ENCODE results near the gene RASA3.

DNA sequence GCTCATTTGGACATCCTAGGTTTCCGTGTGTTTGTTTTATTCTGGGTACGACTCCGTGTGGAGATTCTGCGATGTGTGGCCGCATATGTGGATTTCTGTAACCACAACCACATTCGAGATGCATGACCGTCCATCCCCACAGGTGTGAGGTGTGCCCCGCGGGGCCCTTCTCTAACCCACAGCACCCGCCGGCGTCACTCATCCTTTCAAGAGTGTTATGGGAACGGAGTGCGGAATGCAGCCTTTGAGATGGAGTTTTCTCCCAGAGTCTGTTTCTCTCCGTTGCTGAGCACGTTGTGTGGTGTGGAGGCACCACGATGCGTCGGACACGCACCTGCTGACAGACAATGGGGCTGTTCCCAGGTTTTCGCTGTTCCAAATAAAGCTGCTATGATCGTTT, 198.5 kb downstream of the RASA3 start:
- TF ChIP-seq, protein P1, sequence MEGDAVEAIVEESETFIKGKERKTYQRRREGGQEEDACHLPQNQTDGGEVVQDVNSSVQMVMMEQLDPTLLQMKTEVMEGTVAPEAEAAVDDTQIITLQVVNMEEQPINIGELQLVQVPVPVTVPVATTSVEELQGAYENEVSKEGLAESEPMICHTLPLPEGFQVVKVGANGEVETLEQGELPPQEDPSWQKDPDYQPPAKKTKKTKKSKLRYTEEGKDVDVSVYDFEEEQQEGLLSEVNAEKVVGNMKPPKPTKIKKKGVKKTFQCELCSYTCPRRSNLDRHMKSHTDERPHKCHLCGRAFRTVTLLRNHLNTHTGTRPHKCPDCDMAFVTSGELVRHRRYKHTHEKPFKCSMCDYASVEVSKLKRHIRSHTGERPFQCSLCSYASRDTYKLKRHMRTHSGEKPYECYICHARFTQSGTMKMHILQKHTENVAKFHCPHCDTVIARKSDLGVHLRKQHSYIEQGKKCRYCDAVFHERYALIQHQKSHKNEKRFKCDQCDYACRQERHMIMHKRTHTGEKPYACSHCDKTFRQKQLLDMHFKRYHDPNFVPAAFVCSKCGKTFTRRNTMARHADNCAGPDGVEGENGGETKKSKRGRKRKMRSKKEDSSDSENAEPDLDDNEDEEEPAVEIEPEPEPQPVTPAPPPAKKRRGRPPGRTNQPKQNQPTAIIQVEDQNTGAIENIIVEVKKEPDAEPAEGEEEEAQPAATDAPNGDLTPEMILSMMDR (IDR thresholded peaks at IDR 0.05; ENCODE audit: low read length) = no peak
- no peak for TF ChIP-seq EZH2 (optimal IDR thresholded peaks at IDR 0.05; ENCODE audit: low read depth, low read length)
- TF ChIP-seq EZH2phosphoT487 (IDR thresholded peaks at IDR 0.05; ENCODE audit: low read length) = no peak

Data from MM.1S (cell line).